ENCODE measurements around the gene CDK18.

The CDK18 gene

GRCh38 chr1:205506409-205507200, 2.1 kb downstream of the CDK18 start:
- no peak for DNase-seq

DNA sequence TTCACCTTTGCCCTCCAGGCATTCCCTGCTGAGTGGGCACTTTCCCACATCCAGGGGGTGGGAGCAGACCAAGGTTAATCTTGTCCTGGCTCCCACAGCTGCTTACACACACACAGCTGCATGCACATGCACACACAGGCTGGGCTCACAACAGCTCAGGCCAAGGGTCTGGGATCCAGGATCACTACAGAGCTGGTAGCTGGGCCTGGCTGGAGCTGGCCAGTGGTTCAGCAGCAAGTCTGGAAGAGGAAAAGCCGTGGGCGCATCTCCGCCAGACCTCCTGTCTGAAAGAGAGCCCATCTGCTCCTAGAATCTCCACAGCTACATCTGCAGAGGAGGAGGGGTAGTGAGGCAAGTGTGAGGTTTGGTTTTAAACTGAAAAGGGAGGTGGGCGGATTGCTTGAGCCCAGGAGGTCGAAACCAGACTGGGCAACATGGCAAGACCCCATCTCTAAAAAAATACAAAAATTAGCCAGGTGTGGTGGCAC, 3.8 kb downstream of the CDK18 start:
- DNase-seq: no peak

GRCh38 chr1:205510308-205510950, 6.0 kb downstream of the CDK18 start:
- DNase-seq: no peak

- DNase-seq: no peak
Measured at GRCh38 chr1:205510951-205511330, 6.5 kb downstream of the CDK18 start.

DNA sequence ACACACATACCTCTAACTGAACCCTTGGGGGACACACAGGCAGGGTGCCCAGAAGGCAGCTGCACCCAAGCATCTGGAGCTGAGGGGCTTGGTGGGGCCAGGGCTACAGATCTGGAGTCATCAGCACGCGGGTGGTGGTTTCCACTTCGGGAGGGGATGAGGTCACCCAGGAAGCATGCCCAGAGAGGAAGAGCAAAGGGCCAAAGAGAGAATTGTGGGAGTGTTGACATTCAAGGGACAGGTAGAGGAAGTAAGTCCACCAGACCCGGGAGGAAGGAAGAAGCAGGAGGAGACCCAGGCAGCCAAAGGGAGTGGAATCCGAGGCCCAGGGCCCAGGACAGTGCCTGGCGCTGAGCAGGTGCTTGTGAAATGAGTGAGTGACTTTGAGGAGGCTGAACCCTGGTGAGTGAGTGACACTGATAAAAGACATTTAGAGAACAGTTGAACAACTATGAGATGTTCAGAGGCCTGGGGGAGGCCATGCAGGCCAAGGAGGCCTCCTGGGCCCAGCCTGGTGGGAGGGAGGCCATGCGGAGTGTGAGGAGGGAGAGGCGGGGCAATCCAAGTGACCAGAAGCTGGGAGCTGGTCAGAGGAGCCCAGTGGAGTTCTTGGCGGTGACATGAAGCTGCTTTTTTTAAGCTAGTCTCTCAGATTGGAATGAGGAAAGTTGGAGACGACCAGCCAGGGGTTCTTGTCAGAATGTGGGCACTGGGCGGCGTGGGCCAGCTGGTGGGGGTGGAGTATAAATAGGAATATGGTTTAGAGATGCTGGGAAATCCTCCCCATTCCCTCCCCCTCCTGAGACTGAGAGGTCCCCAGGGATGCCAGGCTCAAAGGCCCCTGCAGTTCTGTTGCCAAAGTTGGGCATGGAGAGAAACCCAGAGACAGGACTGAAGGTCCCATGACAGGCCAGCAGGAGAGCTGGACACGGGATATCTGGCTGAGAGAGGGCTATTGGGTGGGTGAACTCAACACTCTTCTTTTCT, 7.9 kb downstream of the CDK18 start:
- no peak for DNase-seq

GRCh38 chr1:205513774-205514173, 9.3 kb downstream of the CDK18 start:
- DNase-seq: no peak

DNA sequence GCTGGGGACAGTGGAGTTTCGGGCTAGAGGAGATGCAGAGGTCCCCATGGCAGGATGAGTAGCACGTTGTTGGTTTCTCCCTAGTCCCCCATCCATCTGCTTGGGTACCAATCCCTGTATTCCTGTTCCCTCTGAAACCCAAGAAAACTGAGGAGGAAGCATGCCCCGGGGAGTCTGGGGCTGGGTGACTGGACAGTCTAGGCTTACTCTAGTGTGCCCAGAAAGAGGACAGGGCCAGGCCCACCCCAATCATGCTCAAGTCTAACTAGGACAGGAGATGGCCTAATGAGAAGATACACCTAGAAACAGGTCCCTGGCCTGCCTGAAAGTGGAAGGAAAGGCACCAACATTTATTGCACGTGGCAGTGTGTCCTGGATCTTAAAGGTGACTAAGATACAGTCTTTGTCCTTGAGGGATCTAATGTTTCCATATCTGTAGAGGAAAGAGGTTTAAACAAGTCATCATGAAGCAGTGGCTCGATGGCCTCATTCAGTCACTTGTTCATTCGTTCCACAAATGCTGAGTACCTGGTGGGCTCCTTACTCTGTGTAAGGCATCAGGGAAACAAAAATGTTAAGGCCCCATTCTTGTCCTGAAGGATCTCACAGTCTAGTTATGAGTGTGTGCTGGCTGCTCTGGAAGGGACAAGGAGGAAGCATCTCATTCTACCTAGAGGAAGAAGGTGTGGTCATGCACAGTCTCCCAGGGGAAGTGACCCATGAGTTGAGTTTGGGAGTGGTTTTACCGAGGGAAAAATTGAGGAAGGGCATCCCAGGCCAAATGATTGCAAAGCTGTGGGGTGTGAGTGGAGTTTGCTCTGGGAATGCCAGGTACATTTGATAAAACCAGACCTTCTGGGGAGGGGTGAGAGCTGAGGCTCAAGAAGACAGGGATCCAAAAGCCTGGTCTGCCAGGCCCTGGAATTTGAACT, 10.0 kb downstream of the CDK18 start:
- no peak for DNase-seq

DNA sequence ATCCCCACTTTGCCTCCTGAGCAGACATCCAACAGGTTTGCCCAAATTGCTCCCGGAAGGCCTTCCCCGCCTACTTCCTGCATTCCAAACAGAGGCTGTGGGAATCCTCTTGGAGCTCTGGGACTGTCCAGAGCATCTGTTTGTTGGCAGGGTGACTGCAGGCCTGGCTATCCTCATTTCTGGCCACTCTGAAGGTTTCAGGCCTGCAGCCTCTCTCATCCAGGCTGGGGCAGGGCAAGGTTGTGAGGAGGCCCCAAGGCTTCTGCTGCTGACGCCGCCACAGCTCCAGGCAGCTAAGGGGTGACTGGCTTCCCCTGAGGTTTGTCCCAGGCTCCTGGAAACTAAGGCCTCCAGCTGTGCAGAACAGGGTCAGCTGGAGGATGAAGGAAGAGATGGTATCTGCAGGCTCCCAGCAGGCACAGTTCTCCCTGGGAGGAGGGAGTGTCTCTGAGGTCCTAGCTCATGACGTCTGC, 11.3 kb downstream of the CDK18 start:
- no peak for DNase-seq

- DNase-seq: no peak
Measured at GRCh38 chr1:205516362-205516761, 11.9 kb downstream of the CDK18 start.

GRCh38 chr1:205517288-205517687, 12.8 kb downstream of the CDK18 start:
- DNase-seq: no peak

DNA sequence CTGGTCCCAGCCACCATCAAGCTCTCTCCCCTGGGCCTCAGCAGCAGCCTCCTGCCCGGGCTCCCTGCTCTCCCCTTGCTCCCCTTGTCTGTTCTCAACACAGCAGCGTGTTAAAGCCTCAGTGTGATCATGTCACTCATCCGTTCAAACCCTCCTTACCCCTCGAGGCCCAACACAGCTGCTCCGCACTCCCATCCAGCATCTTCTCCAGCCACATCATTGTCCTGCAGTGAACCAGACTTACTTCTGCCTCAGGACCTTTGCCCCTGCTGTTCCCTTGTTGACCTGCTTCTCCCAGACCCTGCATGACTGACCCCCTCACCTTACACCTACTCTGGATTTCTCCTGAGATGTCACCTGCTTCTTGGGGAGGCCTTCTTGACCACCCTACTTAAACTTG, 13.3 kb downstream of the CDK18 start:
- DNase-seq: no peak

- DNase-seq: no peak
Measured at GRCh38 chr1:205518661-205519540, 14.4 kb downstream of the CDK18 start.

- no peak for DNase-seq
Measured at GRCh38 chr1:205519541-205520131, 15.2 kb downstream of the CDK18 start.

DNA sequence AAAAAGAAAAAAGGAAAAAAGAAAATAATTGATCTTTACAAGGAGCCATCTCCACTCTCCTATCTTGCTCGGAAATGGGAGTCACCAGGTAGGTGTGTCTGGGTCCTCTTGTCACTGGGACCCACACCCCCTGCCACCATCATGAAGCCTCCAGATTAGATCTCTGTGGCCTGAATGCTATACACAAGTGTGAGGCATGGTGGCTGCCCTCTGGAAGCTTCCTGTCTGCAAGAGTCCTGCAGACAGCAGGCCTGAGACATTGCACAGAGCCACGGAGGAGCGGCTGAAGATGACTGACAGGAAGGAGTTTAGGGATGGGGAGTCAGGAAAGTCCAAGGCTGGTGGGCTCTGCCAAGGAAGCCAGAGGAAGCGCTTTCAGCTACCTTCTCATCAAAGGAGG, 16.2 kb downstream of the CDK18 start:
- no peak for DNase-seq

GRCh38 chr1:205521686-205522085, 17.2 kb downstream of the CDK18 start:
- DNase-seq: no peak

DNA sequence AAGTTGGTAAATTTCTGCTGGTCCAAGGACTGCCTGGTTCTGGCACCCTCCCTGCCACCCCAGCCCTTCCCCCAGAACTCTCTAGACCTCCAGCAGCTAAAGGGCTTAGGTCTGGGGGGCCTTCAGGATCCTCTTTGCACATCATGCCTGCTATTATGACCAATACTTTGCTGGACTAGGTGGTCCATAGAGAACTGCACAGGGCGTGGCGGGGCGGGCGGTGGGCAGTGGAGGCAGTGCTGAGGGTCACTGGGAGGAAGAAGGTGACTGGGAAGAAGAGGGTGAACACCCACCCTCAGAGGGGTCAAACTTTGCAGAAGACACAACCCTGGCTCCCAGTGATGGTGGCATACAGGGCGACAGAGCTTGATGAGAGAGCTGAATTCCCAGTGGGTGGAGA, 18.2 kb downstream of the CDK18 start:
- no peak for DNase-seq

DNA sequence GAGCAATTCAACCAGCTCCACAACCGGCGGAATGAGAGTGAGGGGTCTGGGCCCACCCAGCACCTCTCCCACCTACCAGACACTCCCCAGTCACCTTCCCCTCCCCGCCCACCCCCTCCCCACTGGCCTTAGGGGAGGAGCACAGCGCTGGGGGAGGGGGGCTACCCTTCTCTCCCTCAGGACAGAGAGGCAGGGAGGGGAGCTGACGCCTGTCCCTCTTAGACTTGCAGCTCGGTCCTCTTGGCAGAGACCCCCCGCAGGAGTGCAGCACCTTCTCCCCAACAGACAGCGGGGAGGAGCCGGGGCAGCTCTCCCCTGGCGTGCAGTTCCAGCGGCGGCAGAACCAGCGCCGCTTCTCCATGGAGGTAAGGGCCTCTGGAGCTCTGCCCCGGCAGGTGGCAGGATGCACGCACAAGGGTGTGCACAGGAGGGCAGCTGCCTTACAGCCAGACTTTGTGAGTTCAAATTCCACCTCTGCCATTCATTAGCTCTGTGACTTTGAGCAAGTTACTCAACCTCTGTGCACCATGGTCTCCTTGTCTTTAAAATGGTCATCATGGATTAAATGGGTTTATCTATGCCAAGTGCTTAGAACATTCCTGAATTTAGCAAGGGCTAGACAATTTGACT, 18.9 kb downstream of the CDK18 start:
- no peak for DNase-seq

GRCh38 chr1:205523891-205524793, 19.7 kb downstream of the CDK18 start:
- peak; percentile 69 for DNase-seq

DNA sequence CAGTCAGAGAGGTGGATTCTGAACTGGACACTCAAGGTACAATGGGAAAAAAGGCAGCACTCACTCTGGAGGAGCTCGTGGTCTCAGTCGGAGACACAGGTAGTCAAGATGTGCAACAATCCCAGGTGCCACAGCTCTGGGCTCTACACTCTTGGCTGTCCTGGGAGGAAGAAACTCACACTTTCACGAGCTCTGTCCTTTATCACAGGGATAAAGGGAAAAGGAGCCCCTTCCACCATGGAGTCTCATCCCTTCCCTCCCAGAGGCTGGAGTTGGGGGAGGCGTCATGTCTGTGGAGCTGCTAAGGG, 20.3 kb downstream of the CDK18 start:
- DNase-seq: no peak

Measured in NCI-H1105 (cell line).